ENCODE data around the gene CALD1. TPM values are rescaled to one million over a fixed set of nuclear protein-coding genes. Genes with fewer than 3 reads are reported as not detected.

The CALD1 gene
- total RNA-seq, 1 donor from 2014 or later = 118 TPM

DNA sequence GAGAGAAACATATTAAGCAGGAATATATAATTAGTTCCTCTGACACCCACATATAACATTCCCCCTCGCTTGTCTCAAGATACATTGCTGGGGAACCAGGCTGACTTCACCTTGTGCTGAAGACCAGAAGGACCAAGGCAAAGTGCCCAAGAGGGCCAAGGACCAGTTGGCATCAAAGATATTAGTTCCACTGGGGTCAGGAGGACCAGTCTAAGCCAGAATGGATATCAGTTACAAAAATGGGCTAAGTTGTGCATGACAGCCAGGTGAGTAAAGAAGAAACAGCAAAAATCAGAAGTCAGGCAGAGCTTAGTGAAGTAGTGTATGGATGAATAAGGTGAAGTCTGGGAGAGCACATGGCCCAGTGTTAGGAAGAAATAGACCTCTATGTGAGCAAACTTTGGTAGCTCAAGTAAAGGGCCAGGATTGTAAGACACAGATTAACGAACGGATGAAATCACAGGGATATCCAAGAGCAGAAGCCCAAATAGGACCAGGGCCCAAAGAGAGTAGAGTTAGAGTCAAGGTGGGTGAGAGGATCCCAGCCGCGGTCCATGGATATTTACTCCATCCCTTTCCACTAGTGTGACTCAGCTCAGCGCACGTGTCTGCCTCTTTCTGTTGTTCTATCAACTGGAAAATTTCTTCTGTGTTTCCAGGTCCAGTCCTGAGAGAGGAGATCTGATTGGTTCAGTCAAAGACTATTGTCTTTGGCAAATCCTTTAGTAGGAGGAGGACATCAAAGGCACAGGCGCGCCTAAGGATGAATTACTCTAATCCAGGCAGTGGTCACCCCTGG lies 5.0 kb downstream of the CALD1 start:
- no peak overlapping the region for H2AFZ ChIP-seq (replicated peaks)
- no peaks in the 10 kb centered on the region for H3K36me3 Mint-ChIP-seq
- peak; percentile 46 for DNase-seq (ENCODE audit: low spot score)
- no peaks in the 10 kb centered on the region for H3K36me3 ChIP-seq
- H3K9me3 ChIP-seq (ENCODE audit: low read depth) = no peaks in the 10 kb centered on the region
- no peak overlapping the region for H3K4me3 ChIP-seq
- no peak overlapping the region for H3K27ac ChIP-seq
- H3K27me3 ChIP-seq = no peaks in the 10 kb centered on the region
- peaks cover 13% of the 10 kb centered on the region for H3K79me2 ChIP-seq (ENCODE audit: low read depth)
- TF ChIP-seq EZH2phosphoT487 (IDR thresholded peaks at IDR 0.05) = no peak
- no peak for TF ChIP-seq EZH2 (IDR thresholded peaks at IDR 0.05)
- TF ChIP-seq, protein P1, sequence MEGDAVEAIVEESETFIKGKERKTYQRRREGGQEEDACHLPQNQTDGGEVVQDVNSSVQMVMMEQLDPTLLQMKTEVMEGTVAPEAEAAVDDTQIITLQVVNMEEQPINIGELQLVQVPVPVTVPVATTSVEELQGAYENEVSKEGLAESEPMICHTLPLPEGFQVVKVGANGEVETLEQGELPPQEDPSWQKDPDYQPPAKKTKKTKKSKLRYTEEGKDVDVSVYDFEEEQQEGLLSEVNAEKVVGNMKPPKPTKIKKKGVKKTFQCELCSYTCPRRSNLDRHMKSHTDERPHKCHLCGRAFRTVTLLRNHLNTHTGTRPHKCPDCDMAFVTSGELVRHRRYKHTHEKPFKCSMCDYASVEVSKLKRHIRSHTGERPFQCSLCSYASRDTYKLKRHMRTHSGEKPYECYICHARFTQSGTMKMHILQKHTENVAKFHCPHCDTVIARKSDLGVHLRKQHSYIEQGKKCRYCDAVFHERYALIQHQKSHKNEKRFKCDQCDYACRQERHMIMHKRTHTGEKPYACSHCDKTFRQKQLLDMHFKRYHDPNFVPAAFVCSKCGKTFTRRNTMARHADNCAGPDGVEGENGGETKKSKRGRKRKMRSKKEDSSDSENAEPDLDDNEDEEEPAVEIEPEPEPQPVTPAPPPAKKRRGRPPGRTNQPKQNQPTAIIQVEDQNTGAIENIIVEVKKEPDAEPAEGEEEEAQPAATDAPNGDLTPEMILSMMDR (IDR thresholded peaks at IDR 0.05) = no peak
- no peaks in the 10 kb centered on the region for H3K27me3 Mint-ChIP-seq (ENCODE audit: insufficient read depth, low read depth)
- H3K9ac ChIP-seq = no peak overlapping the region
- H3F3A ChIP-seq (ENCODE audit: low read depth) = no peaks in the 10 kb centered on the region
- H3K9me3 Mint-ChIP-seq = no peaks in the 10 kb centered on the region
- peaks cover 20% of the 10 kb centered on the region for H3K4me1 Mint-ChIP-seq
- H4K20me1 ChIP-seq (ENCODE audit: low read depth) = no peaks in the 10 kb centered on the region
- H3K27ac Mint-ChIP-seq = no peak overlapping the region
- no peak overlapping the region for H3K4me3 Mint-ChIP-seq
- peaks cover 8% of the 10 kb centered on the region for H3K4me1 ChIP-seq
- no peak overlapping the region for H3K4me2 ChIP-seq

DNA sequence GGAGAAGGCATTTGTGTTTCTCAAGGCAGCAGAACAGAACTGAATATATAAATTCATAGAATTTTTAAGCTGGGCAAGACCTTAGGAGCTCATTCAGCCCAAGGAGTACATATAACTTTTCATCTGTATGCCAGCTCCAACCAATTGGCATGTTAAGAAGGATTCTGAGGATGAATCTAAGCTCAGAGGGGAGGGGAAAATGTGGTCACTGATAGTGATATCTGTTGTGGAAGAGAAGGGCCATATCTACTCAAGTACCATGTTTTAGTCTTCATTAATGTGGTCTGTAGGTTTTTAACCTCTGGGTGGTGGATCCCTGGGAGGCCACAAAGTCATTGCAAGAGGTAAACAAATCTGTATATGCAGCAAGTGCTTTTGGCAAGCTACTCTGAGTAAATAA lies 6.4 kb downstream of the CALD1 start:
- Histone ChIP-seq H4K20me1 (ENCODE audit: low read depth) (no peaks in the 10 kb centered on the region), H3K4me1 (peaks cover 11% of the 10 kb centered on the region), H3F3A (ENCODE audit: low read depth) (no peaks in the 10 kb centered on the region), H3K9me3 (ENCODE audit: low read depth) (no peaks in the 10 kb centered on the region), H3K79me2 (ENCODE audit: low read depth) (peaks cover 6% of the 10 kb centered on the region), H3K27ac (no peak overlapping the region), H3K4me3 (no peak overlapping the region), H3K4me2 (no peak overlapping the region), H3K36me3 (no peaks in the 10 kb centered on the region), H3K9ac (no peak overlapping the region), H3K27me3 (no peaks in the 10 kb centered on the region), H2AFZ (replicated peaks) (no peak overlapping the region)
- TF ChIP-seq EZH2phosphoT487 (IDR thresholded peaks at IDR 0.05) (no peak), EZH2 (IDR thresholded peaks at IDR 0.05) (no peak)
- TF ChIP-seq, protein P1 (IDR thresholded peaks at IDR 0.05) = no peak
- DNase-seq (ENCODE audit: low spot score) = no peak
- Mint-ChIP-seq H3K4me3 (no peak overlapping the region), H3K36me3 (no peaks in the 10 kb centered on the region), H3K27ac (no peak overlapping the region), H3K9me3 (no peaks in the 10 kb centered on the region), H3K27me3 (ENCODE audit: insufficient read depth, low read depth) (no peaks in the 10 kb centered on the region), H3K4me1 (peaks cover 11% of the 10 kb centered on the region)

- Mint-ChIP-seq H3K9me3 (no peaks in the 10 kb centered on the region), H3K36me3 (peaks cover 7% of the 10 kb centered on the region), H3K27ac (no peak overlapping the region), H3K4me3 (no peak overlapping the region), H3K27me3 (ENCODE audit: insufficient read depth, low read depth) (no peaks in the 10 kb centered on the region), H3K4me1 (peaks cover 3% of the 10 kb centered on the region)
- H4K20me1 ChIP-seq (ENCODE audit: low read depth) = no peaks in the 10 kb centered on the region
- no peaks in the 10 kb centered on the region for H3K9me3 ChIP-seq (ENCODE audit: low read depth)
- no peaks in the 10 kb centered on the region for H3F3A ChIP-seq (ENCODE audit: low read depth)
- H3K4me3 ChIP-seq = no peak overlapping the region
- H3K4me2 ChIP-seq = no peak overlapping the region
- no peak for DNase-seq (ENCODE audit: low spot score)
- no peak overlapping the region for H3K27ac ChIP-seq
- TF ChIP-seq EZH2phosphoT487 (IDR thresholded peaks at IDR 0.05) = no peak
- TF ChIP-seq EZH2 (IDR thresholded peaks at IDR 0.05) = no peak
- TF ChIP-seq, protein P1 (IDR thresholded peaks at IDR 0.05) = no peak
- peaks cover 6% of the 10 kb centered on the region for H3K4me1 ChIP-seq
- H3K79me2 ChIP-seq (ENCODE audit: low read depth) = no peaks in the 10 kb centered on the region
- H3K9ac ChIP-seq = no peak overlapping the region
- H3K27me3 ChIP-seq = no peaks in the 10 kb centered on the region
- H3K36me3 ChIP-seq = no peaks in the 10 kb centered on the region
- H2AFZ ChIP-seq (replicated peaks) = no peak overlapping the region
Measured at GRCh38 chr7:134787064-134787463, 7.6 kb downstream of the CALD1 start.

Data from neural progenitor cell (in vitro differentiated cells).